ENCODE results near the gene ANKRD66.

The ANKRD66 gene

DNA sequence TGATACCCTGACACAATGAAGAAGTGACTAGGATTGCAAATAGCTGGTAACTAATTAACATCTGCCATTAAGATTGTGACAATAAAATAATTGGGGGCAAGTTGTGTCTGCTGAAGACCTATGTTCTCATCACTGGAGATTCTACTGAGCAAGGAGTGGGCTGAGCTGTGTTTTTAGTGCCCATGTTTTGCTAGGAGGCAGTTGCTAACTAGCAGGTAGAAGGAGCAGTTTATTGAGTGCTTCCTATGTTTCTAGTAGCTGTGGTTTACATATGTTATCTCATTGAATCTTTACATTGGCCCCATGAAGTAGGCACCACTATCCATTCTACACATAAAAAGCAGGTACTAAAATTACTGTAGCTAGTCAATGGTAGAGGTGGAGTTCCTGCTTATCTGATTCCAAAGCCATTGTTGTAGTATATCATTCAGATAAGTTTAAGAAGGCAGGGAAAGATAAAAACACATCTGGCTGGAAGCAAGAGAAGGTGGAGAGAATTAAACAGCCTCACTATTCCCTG is 43.7 kb downstream of the ANKRD66 start:
- DNase-seq: no peak

GRCh38 chr6:46792635-46793034 is 45.9 kb downstream of the ANKRD66 start:
- no peak for DNase-seq

DNA sequence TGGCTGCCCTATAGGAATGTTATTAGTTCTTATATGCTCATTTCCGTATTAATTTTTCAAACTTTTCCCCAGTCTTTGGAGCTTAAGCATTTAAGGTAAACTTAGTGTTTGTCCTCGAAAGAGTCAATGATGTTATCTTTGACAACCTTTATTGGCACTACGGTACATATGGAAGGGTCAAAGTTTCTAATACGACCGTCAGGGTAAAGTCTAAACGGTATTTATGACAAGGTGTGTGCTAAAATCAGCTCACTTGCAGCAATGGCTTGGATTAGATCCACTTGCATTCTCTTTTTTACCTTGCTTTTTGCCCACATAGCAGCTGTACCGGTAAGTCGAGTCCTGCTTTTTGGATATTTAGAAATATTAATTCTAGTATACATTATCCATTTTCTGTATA is 46.4 kb downstream of the ANKRD66 start, which contains the start of gene MEP1A:
Gene MEP1A (plus strand): TSS at position 252 of the 400 bp plus-strand sequence. CDS start 10 bp downstream, at position 262.
- DNase-seq: no peak

DNA sequence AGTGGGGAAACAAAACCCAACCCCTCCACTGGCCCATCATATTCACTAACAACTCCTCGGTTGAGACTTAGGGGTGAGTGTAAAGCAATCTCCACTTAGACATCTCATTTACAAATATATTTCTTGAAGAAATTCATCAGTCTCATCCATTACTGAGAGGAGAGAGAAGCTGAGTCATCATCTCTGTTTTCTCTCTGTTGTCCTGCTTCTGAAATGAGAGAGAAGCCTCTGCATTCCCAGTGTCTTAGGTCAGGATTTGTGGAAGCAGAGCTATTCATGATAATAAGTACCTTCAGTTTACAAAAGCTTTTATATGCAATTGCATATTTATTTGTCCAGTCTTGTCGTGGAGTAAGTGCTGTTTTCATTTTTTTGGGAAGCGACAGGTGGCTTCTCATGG is 47.3 kb downstream of the ANKRD66 start:
- DNase-seq: no peak

DNA sequence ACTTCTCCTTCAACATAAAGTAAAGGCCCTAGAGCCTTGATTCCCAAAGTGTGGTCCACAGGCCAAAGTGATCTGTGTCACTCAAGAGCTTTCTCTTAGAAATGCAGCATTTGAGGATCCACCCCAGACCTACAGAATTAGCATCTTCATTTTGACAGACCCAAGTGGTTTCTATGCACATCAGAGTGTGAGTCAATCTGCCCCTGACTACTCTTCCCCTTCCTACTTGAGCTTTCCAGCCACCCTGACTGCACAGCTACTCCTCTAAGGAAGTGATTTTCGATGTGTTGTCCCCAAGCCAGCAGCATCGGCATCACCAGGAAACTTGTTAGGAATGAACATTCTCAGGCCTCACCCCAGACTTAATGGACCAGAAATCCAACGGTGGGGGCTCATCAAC is 49.1 kb downstream of the ANKRD66 start:
- DNase-seq: no peak

- no peak for DNase-seq
These were observed 50.3 kb downstream of the ANKRD66 start for GRCh38 chr6:46796848-46797580.

DNA sequence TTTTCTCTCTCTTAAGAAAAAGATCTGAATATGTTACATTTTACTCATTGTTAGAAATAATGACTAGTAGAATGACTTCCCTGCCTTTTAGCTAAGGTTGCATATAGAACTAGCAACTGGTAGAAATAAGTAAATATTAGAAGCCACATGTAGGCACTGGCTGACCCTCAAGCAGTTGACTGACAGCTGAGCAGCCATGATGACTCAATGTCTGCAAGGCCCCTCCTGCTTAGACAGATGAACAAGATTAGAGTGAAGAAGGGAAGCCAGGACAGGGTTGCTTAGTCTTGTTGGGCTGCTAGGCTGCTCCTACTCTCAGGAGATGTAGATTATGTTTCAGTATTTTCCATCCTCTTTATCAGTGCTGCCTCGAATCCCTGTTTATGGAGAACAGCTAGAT is 52.9 kb downstream of the ANKRD66 start:
- no peak for DNase-seq

DNA sequence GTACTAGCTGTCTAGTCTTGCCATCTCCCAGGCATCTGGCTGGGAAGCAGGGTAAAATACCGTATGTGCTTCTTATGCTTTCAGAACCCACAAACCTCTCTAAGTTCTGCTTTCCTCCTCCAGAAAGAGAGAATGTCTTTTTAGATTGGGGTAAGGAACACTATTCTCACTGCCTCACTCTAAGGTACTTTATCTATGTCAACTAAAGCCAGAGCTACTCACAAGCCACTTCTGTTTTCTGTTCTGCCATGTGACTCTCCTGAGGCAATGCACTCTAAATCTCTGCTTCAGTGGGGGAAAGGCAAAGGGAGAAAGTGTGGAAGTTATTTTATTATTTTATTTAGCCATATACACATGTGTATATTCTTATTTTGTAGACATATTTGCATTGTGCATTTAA is 62.1 kb downstream of the ANKRD66 start:
- DNase-seq: no peak

Measured in fibroblast of skin of scalp (primary cell).